Measurements from ENCODE around the gene KCNE5. TPM values are rescaled to one million over a fixed set of nuclear protein-coding genes. Genes with fewer than 3 reads are reported as not detected.

KCNE5 gene
- total RNA-seq, 1 experiment from 2014 or later = 0.71 TPM

- no TSS peak for BruUV-seq (replicated peaks)
- H3K27ac Mint-ChIP-seq (ENCODE audit: unreplicated experiment) = no peak overlapping the region
- DNase-seq = no peak
- no peaks in the 10 kb centered on the region for H3K36me3 Mint-ChIP-seq (ENCODE audit: insufficient read depth, unreplicated experiment)
- intact Hi-C loops (cut with micrococcal nuclease; ENCODE audit: unreplicated experiment) = no loop called here
- H3K4me3 Mint-ChIP-seq (ENCODE audit: low read depth, unreplicated experiment) = no peak overlapping the region
- no peaks in the 10 kb centered on the region for H3K9me3 Mint-ChIP-seq (ENCODE audit: low read depth, unreplicated experiment)
- H3K4me1 Mint-ChIP-seq (ENCODE audit: low read depth, unreplicated experiment) = no peaks in the 10 kb centered on the region
- H3K27me3 Mint-ChIP-seq (ENCODE audit: unreplicated experiment) = peaks cover 59% of the 10 kb centered on the region
- CTCF ChIA-PET = no interaction called here
- TF ChIP-seq CTCF (IDR thresholded peaks at IDR 0.05; ENCODE audit: unreplicated experiment) = no peak
Measured at GRCh38 chrX:109600237-109600651, 24.7 kb downstream of the KCNE5 start.

GRCh38 chrX:109596015-109596414, 29.0 kb downstream of the KCNE5 start:
- intact Hi-C loops (cut with micrococcal nuclease; ENCODE audit: unreplicated experiment) = no loop called here
- TF ChIP-seq CTCF (IDR thresholded peaks at IDR 0.05; ENCODE audit: unreplicated experiment) = no peak
- H3K4me1 Mint-ChIP-seq (ENCODE audit: low read depth, unreplicated experiment) = no peaks in the 10 kb centered on the region
- H3K4me3 Mint-ChIP-seq (ENCODE audit: low read depth, unreplicated experiment) = no peak overlapping the region
- DNase-seq = no peak
- H3K27ac Mint-ChIP-seq (ENCODE audit: unreplicated experiment) = no peak overlapping the region
- no peaks in the 10 kb centered on the region for H3K36me3 Mint-ChIP-seq (ENCODE audit: insufficient read depth, unreplicated experiment)
- no peaks in the 10 kb centered on the region for H3K9me3 Mint-ChIP-seq (ENCODE audit: low read depth, unreplicated experiment)
- no TSS peak for BruUV-seq (replicated peaks)
- CTCF ChIA-PET = no interaction called here
- peaks cover 21% of the 10 kb centered on the region for H3K27me3 Mint-ChIP-seq (ENCODE audit: unreplicated experiment)

GRCh38 chrX:109590176-109590575, 34.8 kb downstream of the KCNE5 start:
- no peak for TF ChIP-seq CTCF (IDR thresholded peaks at IDR 0.05; ENCODE audit: unreplicated experiment)
- Mint-ChIP-seq H3K9me3 (ENCODE audit: low read depth, unreplicated experiment) (no peaks in the 10 kb centered on the region), H3K27ac (ENCODE audit: unreplicated experiment) (no peak overlapping the region)

GRCh38 chrX:109585488-109585887, 39.5 kb downstream of the KCNE5 start:
- H3K36me3 Mint-ChIP-seq (ENCODE audit: insufficient read depth, unreplicated experiment) = no peaks in the 10 kb centered on the region
- intact Hi-C loops (cut with micrococcal nuclease; ENCODE audit: unreplicated experiment) = no loop called here
- no peaks in the 10 kb centered on the region for H3K4me1 Mint-ChIP-seq (ENCODE audit: low read depth, unreplicated experiment)
- no peak overlapping the region for H3K27ac Mint-ChIP-seq (ENCODE audit: unreplicated experiment)
- CTCF ChIA-PET = no interaction called here
- no peak for DNase-seq
- H3K27me3 Mint-ChIP-seq (ENCODE audit: unreplicated experiment) = peaks cover 22% of the 10 kb centered on the region
- no peaks in the 10 kb centered on the region for H3K9me3 Mint-ChIP-seq (ENCODE audit: low read depth, unreplicated experiment)
- no TSS peak for BruUV-seq (replicated peaks)
- no peak for TF ChIP-seq CTCF (IDR thresholded peaks at IDR 0.05; ENCODE audit: unreplicated experiment)
- H3K4me3 Mint-ChIP-seq (ENCODE audit: low read depth, unreplicated experiment) = no peak overlapping the region

More at GRCh38 chrX:109590176-109590575, 34.8 kb downstream of the KCNE5 start:
- intact Hi-C loops (cut with micrococcal nuclease; ENCODE audit: unreplicated experiment) = no loop called here
- Mint-ChIP-seq H3K27me3 (ENCODE audit: unreplicated experiment) (peaks cover 23% of the 10 kb centered on the region), H3K4me1 (ENCODE audit: low read depth, unreplicated experiment) (no peaks in the 10 kb centered on the region), H3K4me3 (ENCODE audit: low read depth, unreplicated experiment) (no peak overlapping the region), H3K36me3 (ENCODE audit: insufficient read depth, unreplicated experiment) (no peaks in the 10 kb centered on the region)
- DNase-seq = no peak
- no TSS peak for BruUV-seq (replicated peaks)
- CTCF ChIA-PET = no interaction called here

All from Calu3 (cell line).